ENCODE data around the gene PRRG1.
"Not testable (repeated sequence)": the region's sequence is repeated elsewhere in the genome, so short reads cannot be mapped to it uniquely, and the experiment has no call there.

Gene PRRG1

DNA sequence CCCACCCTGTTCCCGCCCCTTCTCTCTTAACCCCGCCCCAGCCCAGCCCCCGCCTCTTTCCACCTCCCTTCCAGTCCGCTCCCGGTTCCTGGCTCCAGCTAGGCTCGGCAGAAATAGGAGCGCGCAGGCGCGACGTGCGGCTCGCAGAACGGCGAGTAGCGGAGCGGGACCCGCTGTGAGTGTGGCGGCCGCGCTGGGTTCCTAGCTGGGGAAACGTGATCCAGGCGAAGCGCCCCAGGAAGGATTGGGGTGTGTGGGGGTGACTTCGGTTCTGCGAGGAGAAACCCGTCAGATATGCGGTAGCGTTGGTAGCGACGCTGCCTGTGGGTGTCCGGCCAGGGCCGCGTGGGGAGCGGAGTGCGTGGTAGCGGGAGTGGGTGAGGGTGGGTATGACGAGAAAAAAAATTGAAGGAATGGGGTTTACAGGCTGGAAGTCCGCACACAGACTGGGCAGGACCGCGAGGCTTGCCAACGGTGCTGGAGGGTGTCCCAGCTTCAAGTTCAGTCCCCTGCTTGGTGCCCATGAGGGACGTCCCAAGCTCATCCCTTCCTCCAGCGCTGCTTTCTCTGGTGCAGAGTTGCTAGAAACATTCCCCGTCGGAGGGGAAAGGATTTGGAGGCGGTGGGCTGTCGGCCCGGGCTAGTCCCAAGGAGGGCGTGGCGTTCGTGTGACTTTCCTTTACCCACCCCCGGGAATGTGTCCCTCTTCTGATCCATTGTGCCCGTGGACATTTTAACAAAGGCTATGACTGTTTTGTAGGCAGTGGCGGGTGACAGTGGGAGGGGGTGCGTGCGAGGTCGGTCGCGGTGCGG, at the start of gene PRRG1:
PRRG1 (plus strand) TSS at position 144 of the 813 bp plus-strand sequence. CDS start 56,886 bp downstream, outside the sequence.
- no peaks in the 10 kb centered on the region for H3K27me3 ChIP-seq
- no peak for TF ChIP-seq CTCF (IDR thresholded peaks at IDR 0.05)
- no peaks in the 10 kb centered on the region for H3K9me3 ChIP-seq
- peak within 1 kb of the TSS; percentile 78 to 81 for H3K27ac ChIP-seq
- H3K4me3 ChIP-seq: peak within 1 kb of the TSS; percentile 59 to 67
- no peaks in the 10 kb centered on the region for H3K36me3 ChIP-seq
- H3K4me1 ChIP-seq: peaks cover 0 to 11% (median 0%) of the 10 kb centered on the region in 4 donors
- intact Hi-C loops (cut with DNase I; ENCODE audit: low total_unique reads): no loop called here
- DNase-seq: peak; percentile 64 to 86

GRCh38 chrX:37302569-37302968, 46.6 kb upstream of the PRRG1 start:
- peak in 1 of 2 experiments; percentile 19 for TF ChIP-seq CTCF (IDR thresholded peaks at IDR 0.05)
- H3K27ac ChIP-seq: no peak overlapping the region
- no peaks in the 10 kb centered on the region for H3K36me3 ChIP-seq
- H3K9me3 ChIP-seq: no peaks in the 10 kb centered on the region
- intact Hi-C loops (cut with DNase I; ENCODE audit: low total_unique reads): no loop called here
- no peak overlapping the region for H3K4me3 ChIP-seq
- no peaks in the 10 kb centered on the region for H3K27me3 ChIP-seq
- H3K4me1 ChIP-seq: no peaks in the 10 kb centered on the region
- DNase-seq: peak in 1 of 2 donors; percentile 18

DNA sequence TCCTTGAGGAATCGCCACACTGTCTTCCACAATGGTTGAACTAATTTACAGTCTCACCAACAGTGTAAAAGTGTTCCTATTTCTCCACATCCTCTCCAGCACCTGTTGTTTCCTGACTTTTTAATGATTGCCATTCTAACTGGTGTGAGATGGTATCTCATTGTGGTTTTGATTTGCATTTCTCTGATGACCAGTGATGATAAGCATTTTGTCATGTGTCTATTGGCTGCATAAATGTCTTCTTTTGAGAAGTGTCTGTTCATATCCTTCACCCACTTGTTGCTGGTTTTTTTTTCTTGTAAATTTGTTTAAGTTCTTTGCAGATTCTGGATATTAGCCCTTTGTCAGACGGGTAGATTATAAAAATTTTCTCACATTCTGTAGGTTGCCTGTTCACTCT, 43.9 kb upstream of the PRRG1 start:
- H3K9me3 ChIP-seq; H3K27ac ChIP-seq; DNase-seq; H3K27me3 ChIP-seq; H3K36me3 ChIP-seq; H3K4me3 ChIP-seq; H3K4me1 ChIP-seq; intact Hi-C loops (cut with DNase I; ENCODE audit: low total_unique reads): not testable (repeated sequence)

- intact Hi-C loops (cut with DNase I; ENCODE audit: low total_unique reads): no loop called here
- H3K4me1 ChIP-seq: no peaks in the 10 kb centered on the region
- no peak for TF ChIP-seq CTCF (IDR thresholded peaks at IDR 0.05)
- H3K4me3 ChIP-seq: no peak overlapping the region
- no peaks in the 10 kb centered on the region for H3K27me3 ChIP-seq
- no peak for DNase-seq
- no peak overlapping the region for H3K27ac ChIP-seq
- H3K36me3 ChIP-seq: no peaks in the 10 kb centered on the region
- no peaks in the 10 kb centered on the region for H3K9me3 ChIP-seq
These were observed 34.6 kb upstream of the PRRG1 start for GRCh38 chrX:37314531-37314930.

- no peaks in the 10 kb centered on the region for H3K4me1 ChIP-seq
- no peak for TF ChIP-seq CTCF (IDR thresholded peaks at IDR 0.05)
These were observed 33.5 kb upstream of the PRRG1 start for GRCh38 chrX:37315511-37316248.

More at GRCh38 chrX:37315511-37316248, 33.5 kb upstream of the PRRG1 start:
- no peak overlapping the region for H3K27ac ChIP-seq
- no peaks in the 10 kb centered on the region for H3K36me3 ChIP-seq
- DNase-seq: no peak
- no peak overlapping the region for H3K4me3 ChIP-seq
- H3K9me3 ChIP-seq: no peaks in the 10 kb centered on the region
- intact Hi-C loops (cut with DNase I; ENCODE audit: low total_unique reads): no loop called here
- H3K27me3 ChIP-seq: no peaks in the 10 kb centered on the region

All from tibial artery (tissue), 4 donors.